HG03439 (cell line): Measurements from ENCODE around the gene EPHA3.

Experiments
- ATAC-seq: cut with Tn5 transposase; IDR thresholded peaks from one replicate; pipeline ENCODE4 v1.9.1; 2021; ENCODE audit warnings: mild to moderate bottlenecking, moderate library complexity; ENCODE audit not compliant: unreplicated experiment

Gene EPHA3

DNA sequence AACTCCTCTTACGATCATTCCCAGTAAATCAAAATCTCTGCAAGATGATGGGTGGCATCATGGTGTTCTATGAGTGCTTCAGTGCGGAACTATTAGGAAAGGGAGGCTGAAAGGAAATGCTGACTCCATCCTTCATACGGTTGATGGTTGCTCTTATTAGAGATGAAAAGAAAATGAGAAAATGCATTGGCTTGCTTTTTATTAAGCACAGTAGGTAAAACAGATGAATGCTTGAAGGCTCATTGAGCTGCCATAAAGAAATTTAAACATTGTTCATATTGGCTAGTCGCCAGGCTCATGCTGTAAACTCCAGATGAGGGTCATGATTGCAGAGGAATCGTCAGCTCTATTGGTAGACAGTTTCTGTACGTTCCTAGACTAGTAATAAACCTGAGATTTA, 115.8 kb downstream of the EPHA3 start:
- ATAC-seq: no peak

DNA sequence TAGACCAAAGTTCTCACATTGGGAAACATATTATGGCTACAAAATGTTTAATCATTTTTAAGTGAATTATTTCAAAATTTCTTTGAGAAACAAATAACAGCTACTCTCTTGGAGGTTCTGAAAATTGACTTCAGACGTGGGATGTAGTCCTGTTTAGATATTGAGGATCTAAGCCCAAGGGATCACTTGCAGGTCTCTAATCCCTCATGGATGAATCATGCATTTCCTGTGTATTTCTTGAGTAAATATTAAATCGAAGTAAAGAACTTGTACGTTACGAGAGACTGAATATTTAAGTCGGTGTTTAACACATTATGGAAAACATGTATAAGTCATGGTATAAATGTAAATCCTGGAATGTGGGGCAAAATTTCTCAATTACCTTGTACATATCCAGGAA, 119.8 kb downstream of the EPHA3 start:
- ATAC-seq: no peak

DNA sequence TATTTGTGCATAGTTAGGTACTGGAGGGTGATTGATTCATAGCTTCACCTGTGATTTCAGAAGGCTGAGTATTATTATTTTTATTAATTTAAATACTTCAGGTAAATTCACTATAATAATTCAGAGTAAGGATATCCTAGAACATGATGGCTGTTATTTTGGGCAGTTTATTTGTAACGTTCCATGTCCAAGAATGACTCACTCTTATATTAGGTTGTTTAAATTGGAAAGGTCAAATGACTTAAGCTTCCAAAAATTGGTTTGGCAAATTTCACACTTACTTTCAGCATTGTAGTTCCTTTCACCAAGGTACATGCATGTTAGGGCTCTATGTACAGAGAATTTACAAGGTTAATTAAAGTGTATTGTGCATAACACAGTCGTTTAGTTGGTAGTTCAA, 120.2 kb downstream of the EPHA3 start:
- ATAC-seq: no peak

DNA sequence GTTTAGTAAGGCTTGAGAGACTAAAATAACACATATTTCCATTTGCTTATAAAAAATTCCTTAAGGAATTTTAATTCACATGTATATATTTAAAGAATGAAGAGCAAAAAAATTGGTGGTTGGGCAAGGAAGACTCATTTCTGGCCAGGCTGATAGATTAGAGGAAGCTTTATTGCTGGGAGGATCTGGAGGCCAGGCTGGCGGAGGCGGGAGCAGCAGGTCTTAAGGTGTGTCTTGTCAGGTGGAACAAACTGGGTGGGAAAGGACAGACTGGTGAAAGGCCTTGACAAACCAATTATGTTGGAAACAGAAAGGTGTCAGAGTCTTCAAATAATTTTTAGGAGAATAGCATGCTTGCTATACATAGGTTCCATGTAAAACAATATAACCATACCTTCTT, 124.7 kb downstream of the EPHA3 start:
- no peak for ATAC-seq

DNA sequence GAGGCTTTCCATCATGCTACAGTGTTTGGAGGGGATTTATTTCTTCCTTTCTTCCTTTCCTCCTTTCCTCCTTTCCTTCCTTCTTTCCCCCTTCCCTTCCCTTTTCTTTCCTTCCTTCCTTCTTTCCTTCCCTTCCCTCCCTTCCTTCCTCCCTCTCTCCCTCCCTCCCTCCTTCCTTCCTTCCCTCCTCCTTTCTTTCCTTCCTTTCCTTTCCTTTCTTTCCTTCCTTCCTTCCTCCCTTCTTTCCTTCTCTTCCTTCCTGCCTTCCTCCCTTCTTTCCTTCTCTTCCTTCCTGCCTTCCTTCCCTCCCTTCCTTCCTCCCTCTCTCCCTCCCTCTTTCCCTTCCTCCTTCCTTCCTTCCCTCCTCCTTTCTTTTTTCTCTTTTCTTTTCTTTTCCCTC, 127.2 kb downstream of the EPHA3 start:
- ATAC-seq: no peak

DNA sequence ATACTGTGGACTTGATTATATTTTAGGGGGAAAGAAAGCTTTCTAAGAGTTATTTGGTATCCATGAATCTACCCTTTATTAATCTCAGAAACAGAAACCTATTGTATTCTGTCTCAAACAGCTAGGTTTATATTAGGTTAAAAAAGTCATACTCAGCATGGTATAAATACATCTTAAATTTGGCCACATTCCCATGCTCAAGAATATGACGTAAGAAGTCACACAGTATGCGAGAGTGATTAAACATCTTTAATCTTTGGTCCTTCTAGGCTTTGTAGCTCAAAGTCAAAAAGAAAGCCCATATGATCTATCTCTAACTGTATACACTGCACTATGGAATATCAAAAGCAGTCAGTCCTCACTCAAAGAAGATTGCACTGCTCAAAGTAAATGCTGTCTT, 131.4 kb downstream of the EPHA3 start:
- ATAC-seq: no peak

DNA sequence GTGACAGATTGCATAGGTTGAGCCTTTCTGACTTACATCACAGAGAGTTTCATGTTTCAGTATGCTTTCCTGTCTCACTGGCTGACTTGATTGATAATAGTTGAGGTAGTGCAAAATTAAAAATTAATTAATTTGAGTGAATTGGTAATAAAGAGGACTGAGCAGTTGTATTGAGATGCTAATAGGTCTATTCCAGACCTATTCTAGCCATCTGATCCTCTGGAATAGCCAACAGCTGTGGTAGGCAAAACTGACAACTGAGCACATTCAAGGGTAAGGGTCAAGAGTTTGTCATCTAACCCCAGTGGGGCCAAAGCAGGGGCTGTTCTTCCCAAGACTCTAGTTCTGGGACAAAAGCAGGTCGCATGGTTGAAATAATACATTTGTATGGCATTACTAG, 132.4 kb downstream of the EPHA3 start:
- ATAC-seq: no peak

DNA sequence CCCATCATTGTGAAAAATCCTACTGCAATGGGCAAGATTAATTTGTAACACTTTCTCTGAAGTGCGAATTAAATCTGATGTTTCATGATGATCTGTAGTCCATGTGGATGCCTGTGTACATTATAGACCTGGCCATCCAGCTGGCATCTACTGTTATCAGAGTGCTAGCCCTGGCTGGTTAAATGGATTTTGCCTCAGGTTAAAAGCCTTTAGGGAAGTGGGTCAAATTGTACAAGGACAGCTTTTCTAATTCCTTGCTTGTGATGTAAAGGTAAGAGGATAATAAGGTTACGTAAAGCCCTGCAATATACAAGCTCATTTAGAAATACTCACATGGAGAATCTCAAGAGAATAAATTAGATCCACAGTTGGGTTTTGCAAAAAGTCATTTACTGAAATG, 138.2 kb downstream of the EPHA3 start:
- ATAC-seq: no peak

DNA sequence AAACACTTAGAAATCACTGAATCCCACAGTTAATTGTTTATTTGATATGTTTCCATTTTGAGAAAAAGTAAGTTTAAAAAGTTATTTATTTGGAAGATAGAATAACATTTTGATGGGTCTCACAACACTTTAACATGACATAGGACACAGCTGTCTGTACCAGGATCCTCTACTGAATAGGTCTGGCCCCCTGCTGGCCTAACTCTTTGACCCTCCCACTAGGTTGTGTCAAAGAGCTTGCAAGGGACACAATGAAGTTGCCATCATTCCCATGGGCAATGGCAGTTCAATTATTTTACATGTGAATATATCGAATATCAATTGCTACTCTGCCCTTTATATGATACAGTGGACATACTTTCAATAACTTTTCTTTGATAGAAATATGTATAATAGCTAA, 138.9 kb downstream of the EPHA3 start:
- ATAC-seq: no peak

DNA sequence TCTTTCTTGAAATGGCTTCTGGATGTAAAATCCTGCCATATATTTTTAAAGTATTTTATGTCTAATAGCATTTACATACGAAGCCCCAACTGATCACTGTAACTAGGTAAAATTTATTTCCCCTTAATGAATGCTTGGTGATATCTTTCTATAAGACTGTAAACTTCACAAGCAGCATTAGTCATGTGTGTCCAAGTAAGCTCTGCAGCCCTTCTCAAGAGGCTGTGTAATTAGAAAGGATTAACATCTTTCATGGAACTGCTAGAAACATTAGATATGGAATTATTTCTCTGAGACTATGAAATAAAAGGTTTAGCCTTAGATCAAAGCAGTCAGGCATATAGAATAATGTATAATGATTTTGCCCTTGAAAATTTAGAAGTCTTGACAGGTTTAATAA, 143.3 kb downstream of the EPHA3 start:
- no peak for ATAC-seq

DNA sequence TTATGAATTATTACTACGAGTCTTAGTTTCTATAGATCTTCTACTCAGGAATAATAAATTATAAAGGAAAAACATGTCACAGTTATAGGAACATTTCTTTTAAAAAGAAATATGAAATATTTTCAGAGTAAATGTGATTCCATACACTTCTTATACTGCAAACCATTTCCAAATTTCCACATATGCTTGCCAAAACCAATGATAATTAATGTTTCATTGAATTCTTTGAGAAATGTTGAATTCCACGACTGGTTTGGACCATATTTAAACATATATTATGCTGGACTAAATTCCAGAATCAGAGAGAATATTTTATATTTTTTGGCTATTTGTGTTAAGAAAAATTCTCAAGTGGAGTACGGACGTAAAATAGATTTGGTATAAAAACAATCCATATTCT, 144.6 kb downstream of the EPHA3 start:
- no peak for ATAC-seq

DNA sequence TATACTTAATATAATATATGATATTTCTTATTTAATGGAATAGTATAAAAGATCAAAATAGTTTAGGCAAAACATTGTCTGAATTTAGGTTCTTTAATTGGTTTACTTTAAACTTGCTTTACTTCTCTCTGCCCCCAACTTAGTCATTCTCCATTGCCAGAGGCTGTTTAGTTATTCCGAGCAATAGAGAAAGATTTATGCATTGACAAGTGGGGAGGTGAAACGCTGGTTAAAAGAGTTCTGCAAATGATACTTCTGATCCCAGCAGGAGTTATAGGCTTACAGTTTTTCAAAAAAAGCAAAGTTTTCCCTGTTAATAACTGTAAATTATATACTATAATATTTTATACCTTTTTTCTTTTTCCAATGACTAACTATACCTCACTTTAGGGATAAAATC, 145.4 kb downstream of the EPHA3 start:
- no peak for ATAC-seq

DNA sequence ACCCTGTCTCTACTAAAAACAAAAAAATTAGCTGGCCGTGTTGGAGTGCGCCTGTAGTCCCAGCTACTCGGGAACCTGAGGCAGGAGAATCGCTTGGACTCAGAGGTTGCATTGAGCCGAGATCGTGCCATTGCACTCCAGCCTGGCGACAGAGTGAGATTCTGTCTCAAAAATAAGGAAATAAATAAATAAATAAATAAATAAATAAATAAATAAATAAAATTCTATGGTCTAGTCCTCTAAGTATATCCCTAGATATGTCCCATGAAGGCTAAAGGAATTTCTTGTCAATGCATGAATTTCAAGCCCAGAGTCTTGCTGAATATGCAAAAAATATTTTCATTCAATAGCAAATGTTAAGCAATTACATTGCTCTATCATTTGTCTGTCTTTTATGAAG, 149.0 kb downstream of the EPHA3 start:
- no peak for ATAC-seq

DNA sequence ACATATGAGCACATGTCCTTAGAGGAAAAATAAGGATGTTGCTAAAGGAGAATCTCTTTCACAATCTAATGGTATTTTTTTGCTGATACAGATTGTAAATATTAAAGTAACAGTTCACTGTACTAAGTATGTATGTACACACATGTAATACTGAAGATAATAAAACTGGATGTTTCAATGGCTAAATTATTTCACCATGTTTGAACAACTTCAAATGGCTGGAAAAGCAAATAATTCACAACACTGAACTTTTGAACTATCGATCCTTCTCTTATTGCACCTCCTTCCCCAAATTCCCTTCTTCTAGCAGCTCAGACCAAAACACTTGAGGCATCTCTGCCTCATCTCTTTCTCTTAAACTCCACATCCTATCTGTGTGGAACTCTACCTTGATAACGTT, 149.5 kb downstream of the EPHA3 start:
- ATAC-seq: no peak

DNA sequence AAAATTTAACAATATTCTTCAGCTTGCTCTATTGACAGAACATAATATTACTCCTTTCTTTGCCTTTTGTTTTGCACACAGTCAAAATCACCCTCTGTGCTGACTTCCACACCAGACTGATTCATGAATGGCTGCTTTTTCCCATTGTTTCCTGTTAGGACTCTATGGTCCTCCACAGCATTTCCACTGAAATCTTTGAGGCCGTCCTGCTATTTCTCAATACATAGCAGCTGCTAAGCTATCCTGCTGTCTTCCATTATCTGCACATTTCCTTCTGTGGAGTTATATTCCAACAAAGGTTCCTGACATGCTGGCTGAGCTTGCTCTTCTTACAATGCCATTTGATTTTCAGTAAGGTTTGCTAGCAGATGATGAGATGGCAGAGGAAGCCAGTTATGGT, 153.3 kb downstream of the EPHA3 start:
- ATAC-seq: no peak

DNA sequence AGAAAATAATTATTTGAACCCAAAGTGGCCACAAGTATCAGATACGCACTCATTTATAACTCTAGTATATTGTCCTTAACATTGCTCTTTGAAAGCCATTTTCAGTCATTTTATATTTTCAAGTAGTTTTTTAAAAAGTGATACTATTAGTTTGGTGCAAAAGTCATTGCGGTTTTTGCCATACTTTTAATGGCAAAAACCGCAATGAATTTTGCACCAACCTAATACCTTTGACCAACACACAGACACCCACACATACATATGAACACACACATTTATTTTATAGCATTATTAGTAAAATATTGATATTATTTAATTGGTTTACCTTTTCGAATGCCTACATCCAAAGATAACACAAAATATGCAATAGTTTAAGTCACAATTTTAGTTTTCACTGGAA, 154.3 kb downstream of the EPHA3 start:
- ATAC-seq: no peak

DNA sequence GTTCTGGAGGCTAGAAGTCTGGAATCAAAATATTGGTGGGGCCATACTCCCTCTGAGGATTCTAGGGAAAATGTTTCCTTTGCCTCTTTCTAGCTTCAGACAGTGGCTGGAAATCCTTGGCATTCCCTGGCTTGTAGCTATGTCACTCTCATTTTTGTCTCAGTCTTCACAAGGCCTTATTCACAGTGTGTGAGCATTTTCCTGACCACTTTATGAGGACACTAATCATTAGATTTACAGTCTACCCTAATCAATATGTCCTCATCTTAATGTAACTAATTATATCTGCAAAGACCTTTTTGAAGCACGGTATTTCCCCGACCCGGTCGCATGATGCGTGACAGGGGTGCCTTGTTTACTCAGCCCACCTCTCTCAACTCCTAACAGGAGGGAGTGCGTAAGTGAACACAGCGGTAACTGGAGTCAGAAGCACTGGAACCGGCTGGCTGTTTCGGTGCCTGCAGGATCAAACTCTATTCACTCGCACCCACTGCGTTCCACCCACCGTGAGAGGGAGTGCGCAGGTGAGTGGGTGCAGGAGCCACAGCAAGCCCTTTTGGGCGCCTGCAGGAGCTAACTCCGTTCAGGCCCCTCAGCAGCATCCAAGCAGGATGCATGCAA, 155.0 kb downstream of the EPHA3 start:
- ATAC-seq: no peak

DNA sequence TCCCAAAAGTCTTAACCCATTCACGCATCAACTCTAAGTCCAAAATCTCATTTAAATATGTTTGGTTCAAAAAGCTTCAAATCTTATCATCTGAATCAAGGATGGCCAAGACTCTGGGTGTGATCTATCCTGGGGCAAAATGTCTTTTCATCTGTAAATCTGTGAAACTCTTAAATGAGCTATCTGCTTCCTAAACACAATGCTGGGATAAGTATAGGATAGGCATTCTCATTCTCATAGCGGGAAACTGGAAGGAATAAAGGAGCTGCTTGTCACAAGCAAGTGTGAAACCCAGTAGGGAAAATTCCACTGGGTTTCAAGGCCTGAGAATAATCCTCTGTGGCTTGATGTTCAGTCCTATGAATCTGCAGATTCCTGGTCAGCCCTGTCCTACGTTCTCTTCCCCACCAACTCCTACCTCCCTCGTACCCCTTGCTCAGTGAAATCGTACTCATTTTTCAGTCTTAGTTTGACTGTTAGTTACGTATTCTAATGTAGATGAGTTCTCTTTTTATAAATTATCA, 156.7 kb downstream of the EPHA3 start:
- no peak for ATAC-seq

DNA sequence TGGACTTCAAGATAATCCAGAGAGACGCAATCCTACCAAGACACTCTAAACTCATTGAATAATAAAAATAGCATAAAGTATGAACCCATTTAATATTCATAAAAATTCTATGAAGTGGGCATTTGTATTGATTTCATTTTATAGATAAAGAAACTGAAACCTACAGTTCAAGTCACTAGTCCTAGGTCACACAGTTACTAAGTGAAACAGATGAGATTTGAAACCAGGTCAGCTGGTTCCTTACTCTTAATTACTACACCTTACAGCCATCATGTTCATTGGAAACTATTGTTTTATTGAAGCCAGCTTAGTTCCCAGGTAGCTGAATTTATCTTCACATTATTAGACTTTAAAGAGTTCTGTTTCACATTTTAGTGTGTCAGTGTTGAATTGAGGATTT, 158.7 kb downstream of the EPHA3 start:
- ATAC-seq: no peak

DNA sequence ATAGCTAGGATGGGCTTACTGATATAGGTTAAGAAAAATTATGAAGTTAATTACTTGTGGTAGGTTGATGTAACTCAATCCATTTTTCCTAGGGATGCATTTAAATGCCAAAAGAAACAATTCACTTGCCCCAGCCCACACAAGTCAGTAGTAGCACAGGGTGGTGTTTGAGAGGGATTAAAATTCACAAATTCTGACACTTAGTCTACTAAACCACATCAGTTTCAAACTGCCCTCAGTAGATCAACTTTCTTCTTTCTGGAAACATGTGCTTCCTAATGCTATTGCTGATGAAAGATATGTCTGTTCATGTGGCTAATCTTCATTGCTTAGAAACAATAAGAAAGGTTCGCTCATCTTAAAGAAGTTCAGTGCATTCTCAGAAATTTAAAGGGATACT, 160.6 kb downstream of the EPHA3 start:
- ATAC-seq: no peak

DNA sequence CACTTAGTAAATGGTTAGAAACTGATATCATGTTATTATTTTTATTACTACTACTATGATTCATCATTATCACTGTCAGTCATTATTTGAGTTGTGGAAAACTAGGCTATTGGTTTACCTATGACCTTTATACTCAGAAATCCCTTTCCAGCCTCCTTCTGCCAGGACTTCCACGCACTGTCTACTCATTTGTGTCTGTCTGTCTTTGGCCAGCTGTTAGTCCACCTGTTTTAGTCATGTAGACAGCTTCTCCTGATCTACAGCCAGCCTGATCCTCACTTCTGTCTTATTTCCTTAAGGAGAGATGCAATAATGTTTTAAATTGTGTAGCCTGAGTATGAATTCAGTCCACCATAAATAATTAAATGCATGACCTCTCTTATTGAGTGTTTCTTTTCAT, 162.8 kb downstream of the EPHA3 start:
- ATAC-seq: no peak

DNA sequence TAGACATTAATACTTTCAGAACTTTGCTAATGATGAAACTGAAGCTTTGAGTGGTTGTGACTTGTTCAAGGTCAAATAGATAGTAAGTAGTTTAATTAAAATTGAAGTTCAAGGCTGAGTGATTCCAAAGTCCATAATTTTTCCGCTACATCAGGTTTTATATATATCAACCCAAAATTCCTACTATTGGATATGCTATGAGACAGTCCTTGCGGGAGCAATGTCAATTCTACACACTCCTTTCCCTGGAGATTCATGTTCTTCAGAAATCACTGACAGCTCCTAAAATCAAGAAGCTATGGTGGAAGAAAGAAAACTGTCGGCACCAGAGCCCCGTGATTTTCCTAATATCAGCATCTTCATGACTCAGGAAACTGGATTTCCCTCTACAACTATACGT, 167.6 kb downstream of the EPHA3 start:
- no peak for ATAC-seq

DNA sequence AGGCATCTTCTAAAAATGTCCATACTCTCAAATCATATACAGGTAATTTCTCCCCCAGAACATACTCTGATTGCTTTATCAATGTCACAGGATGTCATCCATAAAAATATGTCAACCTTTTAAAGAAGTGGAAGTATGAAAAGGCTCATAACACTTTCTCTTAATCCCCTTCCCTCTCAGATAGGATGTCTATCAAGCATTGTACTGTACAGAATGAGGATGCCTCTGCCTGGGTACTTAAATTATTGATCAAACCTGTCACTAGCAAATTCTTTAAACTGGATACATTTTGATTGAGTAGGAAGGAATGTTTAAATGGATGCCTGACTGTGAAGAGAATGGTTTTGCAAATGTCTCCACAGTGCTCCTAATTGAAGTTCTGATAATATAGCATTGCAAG, 168.7 kb downstream of the EPHA3 start:
- ATAC-seq: no peak
